ENCODE results near the gene KAZN. TPM values are rescaled to one million over a fixed set of nuclear protein-coding genes. Genes with fewer than 3 reads are reported as not detected.

Gene KAZN
- total and polyA plus RNA-seq, 10 donors: 20.0 to 245 (median 144) TPM

GRCh38 chr1:15103906-15104305 is 505.4 kb downstream of the KAZN start:
- Histone ChIP-seq H3K27me3 (replicated peaks in 1 of 7) (peaks cover 0 to 35% (median 0%) of the 10 kb centered on the region in 7 donors), H3K36me3 (peaks cover 0 to 31% (median 6%) of the 10 kb centered on the region in 6 donors), H3K4me3 (no peak overlapping the region), H3K27ac (no peak overlapping the region), H3K9me3 (peaks cover 0 to 12% (median 9%) of the 10 kb centered on the region in 8 donors), H3K4me1 (peaks cover 0 to 20% (median 8%) of the 10 kb centered on the region in 6 donors)
- WGBS, 5 donors: 73 to 97% (median 90%) methylated on average over 7 to 10 of the region's 10 CpGs
- intact Hi-C loops (cut with DNase I; ENCODE audit: low total_unique reads): no loop called here
- no peak for DNase-seq
- TF ChIP-seq CTCF (IDR thresholded peaks at IDR 0.05 in 8 of 11, conservative IDR thresholded peaks at IDR 0.05 in 3 of 11): no peak
- TF ChIP-seq POLR2AphosphoS5 (IDR thresholded peaks at IDR 0.05): no peak
- no peak for TF ChIP-seq POLR2A (IDR thresholded peaks at IDR 0.05)

- intact Hi-C loops (cut with DNase I; ENCODE audit: low total_unique reads): no loop called here
- Histone ChIP-seq H3K27me3 (replicated peaks in 1 of 7) (peaks cover 0 to 29% (median 0%) of the 10 kb centered on the region in 7 donors), H3K4me3 (no peak overlapping the region), H3K36me3 (peaks cover 0 to 31% (median 6%) of the 10 kb centered on the region in 6 donors), H3K9me3 (peaks cover 0 to 12% (median 9%) of the 10 kb centered on the region in 8 donors), H3K27ac (no peak overlapping the region), H3K4me1 (peaks cover 0 to 11% (median 8%) of the 10 kb centered on the region in 6 donors)
- TF ChIP-seq CTCF (IDR thresholded peaks at IDR 0.05 in 8 of 11, conservative IDR thresholded peaks at IDR 0.05 in 3 of 11) (no peak), POLR2AphosphoS5 (IDR thresholded peaks at IDR 0.05) (no peak), POLR2A (IDR thresholded peaks at IDR 0.05) (no peak)
- no peak for DNase-seq
Measured at GRCh38 chr1:15104768-15105167, 506.3 kb downstream of the KAZN start.

- Histone ChIP-seq H3K27ac (no peak overlapping the region), H3K4me1 (no peaks in the 10 kb centered on the region), H3K9me3 (peaks cover 0 to 12% (median 9%) of the 10 kb centered on the region in 8 donors), H3K4me3 (no peak overlapping the region), H3K36me3 (peaks cover 0 to 30% (median 6%) of the 10 kb centered on the region in 6 donors), H3K27me3 (replicated peaks in 1 of 7) (peaks cover 0 to 11% (median 0%) of the 10 kb centered on the region in 7 donors)
- DNase-seq: no peak
- TF ChIP-seq CTCF (IDR thresholded peaks at IDR 0.05 in 8 of 11, conservative IDR thresholded peaks at IDR 0.05 in 3 of 11) (no peak), POLR2A (IDR thresholded peaks at IDR 0.05) (no peak), POLR2AphosphoS5 (IDR thresholded peaks at IDR 0.05) (no peak)
- WGBS, 5 donors: 24 to 31% (median 27%) methylated on average over 7 of the region's 7 CpGs
- intact Hi-C loops (cut with DNase I; ENCODE audit: low total_unique reads): no loop called here
Measured at GRCh38 chr1:15106608-15107007, 508.1 kb downstream of the KAZN start.

DNA sequence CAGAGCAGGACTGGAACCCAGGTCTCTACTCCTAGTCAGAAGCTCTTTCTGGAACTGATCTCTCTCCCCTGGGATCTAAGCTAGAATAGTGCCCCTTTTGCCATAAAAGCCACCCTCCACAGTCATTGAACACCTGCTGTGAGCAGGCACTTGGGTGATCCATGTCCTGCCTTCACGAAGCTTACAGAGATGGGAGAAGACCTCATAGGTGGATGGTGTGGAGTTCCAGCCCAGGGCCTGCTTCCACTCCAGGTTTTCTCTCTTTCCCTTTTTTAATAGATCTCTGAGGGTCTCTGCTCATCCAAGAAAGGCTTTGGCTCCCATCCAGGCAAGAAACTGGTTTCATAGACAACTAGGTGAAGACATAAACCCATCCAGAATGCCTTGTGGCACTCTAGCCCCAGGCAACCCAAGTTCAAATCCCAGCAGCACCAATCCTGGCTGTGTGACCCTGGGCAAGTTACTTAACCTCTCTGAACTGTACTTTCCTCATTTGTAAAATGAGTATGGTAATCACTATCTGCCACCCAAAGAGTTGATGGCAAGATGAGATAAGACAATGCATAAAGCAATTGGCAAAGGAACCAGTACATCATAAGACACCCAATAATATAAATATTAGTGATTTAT is 508.7 kb downstream of the KAZN start:
- no peak for DNase-seq
- H3K27ac ChIP-seq: no peak overlapping the region
- peaks cover 0 to 12% (median 9%) of the 10 kb centered on the region in 8 donors for H3K9me3 ChIP-seq
- no peak overlapping the region for H3K4me3 ChIP-seq
- no peak for TF ChIP-seq POLR2AphosphoS5 (IDR thresholded peaks at IDR 0.05)
- TF ChIP-seq POLR2A (IDR thresholded peaks at IDR 0.05): no peak
- TF ChIP-seq CTCF (IDR thresholded peaks at IDR 0.05 in 8 of 11, conservative IDR thresholded peaks at IDR 0.05 in 3 of 11): no peak
- peaks cover 0 to 5% (median 0%) of the 10 kb centered on the region in 7 donors for H3K27me3 ChIP-seq (replicated peaks in 1 of 7)
- H3K4me1 ChIP-seq: peaks cover 0 to 3% (median 0%) of the 10 kb centered on the region in 6 donors
- 81 to 93% (median 88%) methylated on average over 1 of the region's 1 CpG for WGBS, 5 donors
- peaks cover 0 to 26% (median 6%) of the 10 kb centered on the region in 6 donors for H3K36me3 ChIP-seq
- intact Hi-C loops (cut with DNase I; ENCODE audit: low total_unique reads): no loop called here
